CD4-positive, alpha-beta T cell treated with Interleukin-15 for 4 hours (primary cell): ENCODE results near the gene RASGEF1B.
A peak's percentile ranks its signal among the peaks of the same experiment; 100 is the strongest.
"Not testable (repeated sequence)": the region's sequence is repeated elsewhere in the genome, so short reads cannot be mapped to it uniquely, and the experiment has no call there.

Source experiments
- DNase-seq: peaks from one replicate; pipeline ENCODE4 v3.0.0-alpha.2; 2020; ENCODE audit warnings: low spot score

The RASGEF1B gene

GRCh38 chr4:81498046-81498445 is 26.3 kb upstream of the RASGEF1B start:
- no peak for DNase-seq

- no peak for DNase-seq
These were observed 23.6 kb upstream of the RASGEF1B start for GRCh38 chr4:81495345-81495744.

- peak; percentile 19 for DNase-seq
These were observed 22.3 kb upstream of the RASGEF1B start for GRCh38 chr4:81494031-81494431.

GRCh38 chr4:81492606-81493230 is 21.0 kb upstream of the RASGEF1B start:
- peak; percentile 45 for DNase-seq

- peak; percentile 76 for DNase-seq
These were observed 20.2 kb upstream of the RASGEF1B start for GRCh38 chr4:81491943-81492342.

GRCh38 chr4:81490403-81491160 is 18.9 kb upstream of the RASGEF1B start:
- peak; percentile 26 for DNase-seq

- DNase-seq, result no peak
These were observed 14.8 kb upstream of the RASGEF1B start for GRCh38 chr4:81486502-81486901.

GRCh38 chr4:81485310-81485980 is 13.7 kb upstream of the RASGEF1B start:
- no peak for DNase-seq

GRCh38 chr4:81482326-81482725 is 10.6 kb upstream of the RASGEF1B start:
- DNase-seq, result no peak

- DNase-seq, result no peak
These were observed 9.4 kb upstream of the RASGEF1B start for GRCh38 chr4:81481151-81481550.

- DNase-seq, result not testable (repeated sequence)
These were observed 7.9 kb upstream of the RASGEF1B start for GRCh38 chr4:81479573-81479972.

- not testable (repeated sequence) for DNase-seq
These were observed 1.9 kb upstream of the RASGEF1B start for GRCh38 chr4:81473331-81474265.

- peak; percentile 68 for DNase-seq
These were observed 825 bp upstream of the RASGEF1B start for GRCh38 chr4:81472281-81473182.

GRCh38 chr4:81471298-81471587 is 464 bp downstream of the RASGEF1B start:
- DNase-seq, result no peak

- DNase-seq, result peak; percentile 30
These were observed 1.0 kb downstream of the RASGEF1B start for GRCh38 chr4:81470456-81471297.

- DNase-seq, result no peak
These were observed 1.8 kb downstream of the RASGEF1B start for GRCh38 chr4:81469781-81470455.

- DNase-seq, result no peak
These were observed 3.0 kb downstream of the RASGEF1B start for GRCh38 chr4:81468678-81469077.

GRCh38 chr4:81467672-81467964 is 4.1 kb downstream of the RASGEF1B start:
- DNase-seq, result no peak

GRCh38 chr4:81466841-81467671 is 4.7 kb downstream of the RASGEF1B start:
- peak; percentile 83 for DNase-seq
